HepG2 (cell line): Measurements from ENCODE around the gene UTP11. TPM values are rescaled to one million over a fixed set of nuclear protein-coding genes. Genes with fewer than 3 reads are reported as not detected.
A peak's percentile ranks its signal among the peaks of the same experiment; 100 is the strongest.

Experiments used
- AGO1 ChIP-seq: fragments of 200-400 bp; formaldehyde crosslinking; IDR thresholded peaks from 2 replicates; pipeline ENCODE4 v1.6.1; 2017; ENCODE audit warnings: mild to moderate bottlenecking, low read depth, low read length, moderate library complexity; ENCODE audit not compliant: poor library complexity, severe bottlenecking
- ATF2 ChIP-seq: sonication (generic); formaldehyde crosslinking; IDR thresholded peaks from 2 replicates; pipeline ENCODE4 v1.4.0; 2020; ENCODE audit warnings: missing genetic modification reagents
- KDM5B ChIP-seq: sonication (generic); formaldehyde crosslinking; IDR thresholded peaks from 2 replicates; pipeline ENCODE4 v1.4.0; 2020; ENCODE audit warnings: missing genetic modification reagents, mild to moderate bottlenecking, borderline replicate concordance
- NFKB2 ChIP-seq: sonication (generic); formaldehyde crosslinking; IDR thresholded peaks from 2 replicates; pipeline ENCODE4 v1.4.0; 2020; ENCODE audit warnings: missing genetic modification reagents, borderline replicate concordance
- PRMT3 ChIP-seq: sonication (generic); formaldehyde crosslinking; IDR thresholded peaks from 2 replicates; pipeline ENCODE4 v1.8.1; 2022; ENCODE audit warnings: low read depth, mild to moderate bottlenecking, moderate library complexity, missing genetic modification reagents, borderline replicate concordance
- PRPF4 ChIP-seq: fragments of 200-400 bp; formaldehyde crosslinking; IDR thresholded peaks from 2 replicates; pipeline ENCODE4 v1.6.1; 2016; ENCODE audit warnings: low read length, low read depth; ENCODE audit not compliant: poor library complexity, severe bottlenecking
- TAF1 ChIP-seq: sonication (generic); formaldehyde crosslinking; IDR thresholded peaks from 2 replicates; pipeline ENCODE4 v1.4.0; 2020; ENCODE audit warnings: missing genetic modification reagents
- ZHX2 ChIP-seq, 2 experiments: sonication (generic) in 1 of 2; formaldehyde crosslinking in 1 of 2; IDR thresholded peaks; 2 replicates each; pipeline versions ENCODE4 v1.6.1 to v1.9.0; 2014 to 2022; ENCODE audit warnings: antibody characterized with exemption in 1 of 2, borderline replicate concordance in 1 of 2, inconsistent platforms in 1 of 2, low read depth in 1 of 2, missing genetic modification reagents in 1 of 2
- ZIK1 ChIP-seq: sonication (generic); formaldehyde crosslinking; IDR thresholded peaks from 2 replicates; pipeline ENCODE4 v1.5.0; 2020; ENCODE audit warnings: mild to moderate bottlenecking, low read depth, missing genetic modification reagents, borderline replicate concordance
- ZNF230 ChIP-seq: sonication (generic); formaldehyde crosslinking; IDR thresholded peaks from 2 replicates; pipeline ENCODE4 v1.4.0; 2020; ENCODE audit warnings: mild to moderate bottlenecking, missing genetic modification reagents
- ZNF496 ChIP-seq: sonication (generic); formaldehyde crosslinking; IDR thresholded peaks from 2 replicates; pipeline ENCODE4 v1.8.1; 2023; ENCODE audit warnings: mild to moderate bottlenecking, moderate library complexity, missing genetic modification reagents; ENCODE audit not compliant: insufficient replicate concordance
- ZNF652 ChIP-seq: IDR thresholded peaks from 2 replicates; pipeline ENCODE4 v1.6.1; 2016; ENCODE audit warnings: low read depth, borderline replicate concordance
- ZNF746 ChIP-seq: sonication (generic); formaldehyde crosslinking; IDR thresholded peaks from 2 replicates; pipeline ENCODE4 v1.8.0; 2022; ENCODE audit warnings: mild to moderate bottlenecking, missing genetic modification reagents
- polyA plus RNA-seq, 8 experiments: library from polyadenylated mRNA; depleted of rRNA in 3 of 8; stranded (reverse) in 7 of 8; unstranded in 1 of 8; fragments of >200 nt; fragmentation: Illumina TruSeq in 4 of 8; extraction: Trizol in 4 of 8; gene quantifications; 2 replicates each; pipeline versions ENCODE4 v1.2.1 to v1.2.3, GENCODE V29; 2011 to 2016; ENCODE audit warnings: low read depth in 4 of 8, missing spikeins in 1 of 8, mixed read lengths in 1 of 8; ENCODE audit not compliant: insufficient read depth in 1 of 8
- total RNA-seq, 5 experiments: library from RNA; depleted of rRNA; stranded (reverse); fragments of >200 nt; fragmentation: Illumina TruSeq; extraction: Trizol; gene quantifications; 2 replicates each; pipeline ENCODE4 v1.2.3, GENCODE V29; 2016; ENCODE audit warnings: low read depth in 1 of 5
- TF ChIP-seq, protein P1 (sequence below): sonication (generic); formaldehyde crosslinking; IDR thresholded peaks from 2 replicates; pipeline ENCODE4 v1.4.0; 2020; ENCODE audit warnings: mild to moderate bottlenecking, missing genetic modification reagents, borderline replicate concordance
- TF ChIP-seq, protein P2 (sequence below): sonication (generic); formaldehyde crosslinking; IDR thresholded peaks from 2 replicates; pipeline ENCODE4 v1.8.1; 2023; ENCODE audit warnings: mild to moderate bottlenecking, moderate library complexity, missing genetic modification reagents

UTP11 gene
- total and polyA plus RNA-seq, 2 of the 13 experiments (the other 11 are each of a cell fraction or from before 2014, with no cell fraction given) = 13.5 to 44.8 TPM

DNA sequence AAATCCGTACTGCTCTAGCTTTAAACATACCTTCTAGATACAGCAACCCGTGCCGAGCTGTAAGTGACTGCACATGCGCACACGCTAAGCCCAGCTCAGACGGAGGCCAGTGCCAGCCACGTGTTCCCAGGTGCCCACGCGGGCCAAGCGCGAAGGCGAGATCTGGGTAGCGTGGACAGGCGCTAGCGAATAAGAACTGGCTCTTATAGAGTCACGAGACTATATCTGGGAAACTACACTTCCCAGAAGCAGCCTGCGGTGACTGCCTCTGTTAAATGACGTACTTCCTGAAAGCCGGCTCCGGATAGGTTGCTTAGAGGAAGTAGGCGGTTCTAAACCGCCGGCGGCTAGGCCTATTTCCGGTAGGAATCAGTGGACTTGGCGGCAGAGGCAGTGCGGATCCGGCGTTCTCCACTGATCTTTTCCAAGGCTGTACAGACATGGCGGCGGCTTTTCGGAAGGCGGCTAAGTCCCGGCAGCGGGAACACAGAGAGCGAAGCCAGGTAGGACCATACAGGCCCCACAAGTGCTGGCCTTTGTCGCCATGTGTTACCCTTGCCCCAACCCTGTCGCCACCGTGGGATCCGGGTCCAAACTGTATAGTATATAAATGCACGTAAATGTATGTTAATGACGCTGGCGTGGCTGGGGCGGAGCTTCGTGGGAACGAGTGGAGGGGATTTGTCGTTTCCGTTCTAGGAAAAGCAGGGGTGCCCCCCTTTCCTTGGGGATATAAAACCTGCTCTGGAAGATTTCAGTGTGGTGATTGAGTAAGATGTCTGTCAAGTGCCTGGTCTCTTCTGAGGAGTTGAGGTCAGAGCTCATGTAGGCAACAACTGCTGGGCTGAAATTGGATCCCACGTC is at the start of gene UTP11 (continued):
- TF ChIP-seq, protein P1, sequence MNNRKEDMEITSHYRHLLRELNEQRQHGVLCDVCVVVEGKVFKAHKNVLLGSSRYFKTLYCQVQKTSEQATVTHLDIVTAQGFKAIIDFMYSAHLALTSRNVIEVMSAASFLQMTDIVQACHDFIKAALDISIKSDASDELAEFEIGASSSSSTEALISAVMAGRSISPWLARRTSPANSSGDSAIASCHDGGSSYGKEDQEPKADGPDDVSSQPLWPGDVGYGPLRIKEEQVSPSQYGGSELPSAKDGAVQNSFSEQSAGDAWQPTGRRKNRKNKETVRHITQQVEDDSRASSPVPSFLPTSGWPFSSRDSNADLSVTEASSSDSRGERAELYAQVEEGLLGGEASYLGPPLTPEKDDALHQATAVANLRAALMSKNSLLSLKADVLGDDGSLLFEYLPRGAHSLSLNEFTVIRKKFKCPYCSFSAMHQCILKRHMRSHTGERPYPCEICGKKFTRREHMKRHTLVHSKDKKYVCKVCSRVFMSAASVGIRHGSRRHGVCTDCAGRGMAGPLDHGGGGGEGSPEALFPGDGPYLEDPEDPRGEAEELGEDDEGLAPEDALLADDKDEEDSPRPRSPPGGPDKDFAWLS (CRISPR knock-in tag) = no peak
- TF ChIP-seq ZNF746 (CRISPR knock-in tag) = peak; percentile 79
- TF ChIP-seq PRMT3 = peak; percentile 98
- peak; percentile 97 for TF ChIP-seq TAF1
- TF ChIP-seq PRPF4 = no peak
- no peak for TF ChIP-seq ZNF496 (CRISPR knock-in tag)
- peak; percentile 99 for TF ChIP-seq ZIK1 (CRISPR knock-in tag)
- TF ChIP-seq NFKB2 (CRISPR knock-in tag) = peak; percentile 98
- peak; percentile 51; the same call in 1 of the 2 replicates for TF ChIP-seq ZHX2 (IDR thresholded peaks at IDR 0.05; ENCODE audit: low read depth)
- peak; percentile 89 for TF ChIP-seq ZHX2 (CRISPR knock-in tag; IDR thresholded peaks at IDR 0.05; ENCODE audit: borderline replicate concordance)
- TF ChIP-seq, protein P2, sequence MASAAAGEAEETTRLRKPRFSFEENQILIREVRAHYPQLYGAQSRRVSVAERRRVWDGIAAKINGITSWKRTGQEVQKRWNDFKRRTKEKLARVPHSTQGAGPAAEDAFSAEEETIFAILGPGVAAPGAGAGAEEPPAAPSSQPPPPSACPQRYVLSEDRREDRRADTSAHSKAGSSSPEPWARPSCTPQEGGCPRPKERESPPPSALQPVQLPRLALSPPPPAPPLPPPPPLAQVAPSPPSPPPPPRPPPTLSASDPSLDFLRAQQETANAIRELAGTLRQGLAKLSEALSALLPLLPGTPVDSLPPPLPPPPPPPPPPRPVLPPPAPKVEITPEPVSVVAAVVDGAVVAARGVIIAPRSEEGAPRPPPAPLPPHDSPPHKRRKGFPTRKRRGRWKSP (CRISPR knock-in tag) = peak; percentile 95
- TF ChIP-seq ATF2 (CRISPR knock-in tag) = peak; percentile 83
- peak; percentile 73 for TF ChIP-seq ZNF230
- peak; percentile 27 for TF ChIP-seq AGO1
- TF ChIP-seq KDM5B (CRISPR knock-in tag) = peak; percentile 99
- TF ChIP-seq ZNF652 (CRISPR knock-in tag) = peak; percentile 69
